Psoas muscle (tissue), 8 donors: Measurements from ENCODE around the gene ARHGAP24. TPM values are rescaled to one million over a fixed set of nuclear protein-coding genes. Genes with fewer than 3 reads are reported as not detected.

Experiments used
- ATAC-seq, 4 donors: fragments of 200-7000 bp; cut with Tn5 transposase; one replicate each; pipeline ENCODE4 v1.9.1; 2020; ENCODE audit warnings: moderate library complexity in 3 of 4, mild to moderate bottlenecking in 2 of 4
- DNase-seq, 2 donors: peaks; one replicate each; pipeline ENCODE4 v3.0.0-alpha.2; 2020
- H3K27ac ChIP-seq: fragments of 200-600 bp; one replicate; pipeline ENCODE4 v1.8.0; 2022
- H3K27me3 ChIP-seq, 3 donors: fragments of 200-600 bp in 1 of 3; one replicate each; pipeline versions ENCODE4 v1.6.1 to v1.8.0; 2013 to 2022; ENCODE audit warnings: low read length in 2 of 3, mild to moderate bottlenecking in 2 of 3, moderate library complexity in 1 of 3; ENCODE audit not compliant: insufficient read depth in 3 of 3
- H3K36me3 ChIP-seq, 2 donors: fragments of 200-600 bp in 1 of 2; one replicate each; pipeline versions ENCODE4 v1.6.1 to v1.8.0; 2013 to 2022; ENCODE audit warnings: low read depth in 1 of 2, mild to moderate bottlenecking in 1 of 2, moderate library complexity in 1 of 2; ENCODE audit not compliant: insufficient read depth in 1 of 2
- H3K4me1 ChIP-seq: fragments of 200-600 bp; one replicate; pipeline ENCODE4 v1.8.0; 2022
- H3K4me3 ChIP-seq: fragments of 200-600 bp; one replicate; pipeline ENCODE4 v1.8.0; 2022; ENCODE audit warnings: mild to moderate bottlenecking
- H3K9me3 ChIP-seq: fragments of 200-600 bp; one replicate; pipeline ENCODE4 v1.8.0; 2022
- WGBS, 3 donors: extraction: QIAGEN DNeasy Blood & Tissue Kit; methylation state at CpG; one replicate each; pipeline versions ENCODE4 v1.1.6 to v1.1.7; 2013; 5-methylcytosine and 5-hydroxymethylcytosine counted together
- intact Hi-C, 2 donors: fragments of 100-400 bp; cut with DNase I; formaldehyde crosslinking; loops; one replicate each; pipeline versions ENCODE4 v1.11.0 to v1.14.2; 2022
- polyA plus RNA-seq, 3 donors: library from polyadenylated mRNA; stranded (reverse); fragments of 200-250 nt; gene quantifications; one replicate each; pipeline ENCODE4 v1.2.3, GENCODE V29; 2013
- total RNA-seq, 4 donors: library from RNA; stranded (reverse); fragmentation: NEBNext Ultra II Directional in 2 of 4; extraction: Animal tissue kit (Norgen Biotek cat#: 25700) in 2 of 4; gene quantifications; one replicate each; pipeline versions ENCODE4 v1.2.1 to v1.2.4, GENCODE V29; 2021 to 2023
- TF ChIP-seq, protein P1 (sequence below): fragments of 200-600 bp; IDR thresholded peaks from one replicate; pipeline ENCODE4 v1.8.0; 2022; ENCODE audit warnings: antibody characterized with exemption
- donor health status: healthy with polysubstance abuse.
- donor health status: DM: no; HTN: no; CAD: no; lungs with moderate emphysema.
- donor health status: Bipolar disorder and iron deficiency.
- donor health status: healthy.
- donor health status: DM: yes; HTN: yes; CAD: no.
- donor health status: DM: no; HTN: no; CAD: no.
- donor health status: DM: no; HTN: no; CAD: no.
- donor health status: DM: yes; HTN: yes; CAD: no.

Gene ARHGAP24
- total and polyA plus RNA-seq, 7 donors: 2.3 to 25.7 (median 4.6) TPM

- Histone ChIP-seq H3K36me3 (no peaks in the 10 kb centered on the region), H3K4me3 (no peak overlapping the region), H3K27ac (no peak overlapping the region), H3K9me3 (no peaks in the 10 kb centered on the region), H3K27me3 (no peaks in the 10 kb centered on the region), H3K4me1 (no peaks in the 10 kb centered on the region)
- intact Hi-C loops: no loop called here
- no peak for DNase-seq
- WGBS, 3 donors: 32 to 68% (median 36%) methylated on average over 3 of the region's 3 CpGs
- TF ChIP-seq, protein P1, sequence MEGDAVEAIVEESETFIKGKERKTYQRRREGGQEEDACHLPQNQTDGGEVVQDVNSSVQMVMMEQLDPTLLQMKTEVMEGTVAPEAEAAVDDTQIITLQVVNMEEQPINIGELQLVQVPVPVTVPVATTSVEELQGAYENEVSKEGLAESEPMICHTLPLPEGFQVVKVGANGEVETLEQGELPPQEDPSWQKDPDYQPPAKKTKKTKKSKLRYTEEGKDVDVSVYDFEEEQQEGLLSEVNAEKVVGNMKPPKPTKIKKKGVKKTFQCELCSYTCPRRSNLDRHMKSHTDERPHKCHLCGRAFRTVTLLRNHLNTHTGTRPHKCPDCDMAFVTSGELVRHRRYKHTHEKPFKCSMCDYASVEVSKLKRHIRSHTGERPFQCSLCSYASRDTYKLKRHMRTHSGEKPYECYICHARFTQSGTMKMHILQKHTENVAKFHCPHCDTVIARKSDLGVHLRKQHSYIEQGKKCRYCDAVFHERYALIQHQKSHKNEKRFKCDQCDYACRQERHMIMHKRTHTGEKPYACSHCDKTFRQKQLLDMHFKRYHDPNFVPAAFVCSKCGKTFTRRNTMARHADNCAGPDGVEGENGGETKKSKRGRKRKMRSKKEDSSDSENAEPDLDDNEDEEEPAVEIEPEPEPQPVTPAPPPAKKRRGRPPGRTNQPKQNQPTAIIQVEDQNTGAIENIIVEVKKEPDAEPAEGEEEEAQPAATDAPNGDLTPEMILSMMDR: no peak
- no peak for ATAC-seq
Observed at GRCh38 chr4:85722401-85722800, 247.5 kb downstream of the ARHGAP24 start.

DNA sequence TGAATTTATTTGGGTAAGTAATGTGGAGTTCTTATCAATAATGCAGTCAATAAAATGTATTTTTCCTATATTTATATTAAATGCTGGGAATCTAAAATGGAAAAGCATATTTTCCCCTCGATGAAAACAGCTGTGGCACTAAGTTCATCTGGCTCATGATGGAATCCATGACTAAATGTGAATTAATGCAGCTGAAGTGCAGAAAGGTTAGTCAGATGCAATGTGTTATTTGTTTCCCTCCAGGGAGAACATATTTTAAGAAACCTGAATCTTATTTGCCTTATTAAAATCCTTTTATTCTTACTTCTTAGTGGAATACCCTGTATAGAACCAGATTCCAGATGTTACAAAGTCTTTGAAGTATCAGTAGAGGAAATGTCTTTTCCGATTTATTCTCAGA lies 247.9 kb downstream of the ARHGAP24 start:
- intact Hi-C loops: no loop called here
- TF ChIP-seq, protein P1: no peak
- H3K27me3 ChIP-seq: no peaks in the 10 kb centered on the region
- no peaks in the 10 kb centered on the region for H3K9me3 ChIP-seq
- no peak for DNase-seq
- no peak overlapping the region for H3K27ac ChIP-seq
- ATAC-seq: no peak
- no peak overlapping the region for H3K4me3 ChIP-seq
- H3K4me1 ChIP-seq: no peaks in the 10 kb centered on the region
- no peaks in the 10 kb centered on the region for H3K36me3 ChIP-seq
- 21 to 46% (median 25%) methylated on average over 2 of the region's 2 CpGs for WGBS, 3 donors

DNA sequence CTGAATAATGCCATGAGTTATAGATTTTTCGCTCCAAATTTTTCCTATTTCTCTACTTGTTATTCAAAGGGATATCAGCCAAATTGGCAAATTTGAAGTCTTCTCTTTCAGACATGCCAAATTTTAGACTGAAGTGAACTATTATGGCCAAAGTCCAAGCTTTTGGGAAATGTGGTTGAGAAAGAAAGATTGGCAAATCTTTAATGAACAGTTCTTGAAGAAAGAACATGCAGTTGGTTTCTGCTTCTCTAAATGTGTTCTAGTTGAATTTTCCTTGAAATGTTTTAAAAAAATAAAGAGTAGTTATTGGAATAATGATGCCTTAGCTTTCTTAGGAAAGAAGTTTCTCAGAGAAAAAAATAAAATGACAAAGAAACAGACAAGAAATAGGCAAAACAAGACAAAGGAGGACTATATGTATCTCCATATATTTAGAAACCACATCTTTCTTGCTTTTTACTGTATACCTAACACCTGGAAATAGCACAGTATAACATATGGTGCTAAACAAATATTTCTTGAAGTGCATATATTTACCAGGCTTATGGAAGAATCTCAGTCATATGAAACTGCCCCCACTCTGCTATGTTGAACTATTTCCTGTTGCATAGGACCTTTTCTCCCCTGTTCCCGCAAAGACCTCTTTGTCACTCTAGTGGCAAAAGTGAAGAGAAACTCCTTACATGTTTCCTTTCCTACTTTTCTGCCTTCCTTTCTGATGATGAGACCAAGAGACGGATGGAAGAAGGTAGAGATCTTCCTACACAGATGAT lies 250.0 kb downstream of the ARHGAP24 start:
- intact Hi-C loops: no loop called here
- Histone ChIP-seq H3K4me1 (peaks cover 2% of the 10 kb centered on the region), H3K9me3 (no peaks in the 10 kb centered on the region), H3K4me3 (no peak overlapping the region), H3K27me3 (no peaks in the 10 kb centered on the region), H3K27ac (no peak overlapping the region), H3K36me3 (no peaks in the 10 kb centered on the region)
- TF ChIP-seq, protein P1: no peak
- 51 to 72% (median 53%) methylated on average over 3 of the region's 3 CpGs for WGBS, 3 donors
- ATAC-seq: peak in 1 of 4 donors; percentile 51
- no peak for DNase-seq

GRCh38 chr4:85725721-85726170 lies 250.8 kb downstream of the ARHGAP24 start:
- H3K36me3 ChIP-seq: no peaks in the 10 kb centered on the region
- intact Hi-C loops: no loop called here
- ATAC-seq (peak; percentile 11 to 65 (median 64)), DNase-seq (peak; percentile 44 to 59)
- TF ChIP-seq, protein P1: no peak
- no peaks in the 10 kb centered on the region for H3K9me3 ChIP-seq
- no peaks in the 10 kb centered on the region for H3K27me3 ChIP-seq
- peaks cover 2% of the 10 kb centered on the region for H3K4me1 ChIP-seq
- H3K27ac ChIP-seq: peak overlapping the region; percentile 48
- 35 to 49% (median 44%) methylated on average over 2 of the region's 2 CpGs for WGBS, 3 donors
- H3K4me3 ChIP-seq: no peak overlapping the region
